NB4 (cell line): ENCODE results near the gene TAPT1.

Experiments used
- CTCF ChIP-seq: IDR thresholded peaks from one replicate; pipeline ENCODE4 v1.5.1; 2012; ENCODE audit warnings: low read depth, low read length
- MAX ChIP-seq: IDR thresholded peaks from 2 replicates; pipeline ENCODE4 v1.6.1; 2011; ENCODE audit warnings: low read depth, low read length

GRCh38 chr4:16259241-16259888 lies 33.1 kb upstream of the TAPT1 start:
- TF ChIP-seq MAX (no peak), CTCF (no peak)
